ENCODE data around the gene PTH2.
A peak's percentile ranks its signal among the peaks of the same experiment; 100 is the strongest.
"Not testable (repeated sequence)": the region's sequence is repeated elsewhere in the genome, so short reads cannot be mapped to it uniquely, and the experiment has no call there.

Gene PTH2

GRCh38 chr19:49447485-49448431 is 24.5 kb upstream of the PTH2 start:
- DNase-seq, result no peak

GRCh38 chr19:49445997-49446396 is 22.8 kb upstream of the PTH2 start:
- DNase-seq, result no peak

GRCh38 chr19:49444100-49444700 is 21.0 kb upstream of the PTH2 start:
- not testable (repeated sequence) for DNase-seq

- peak; percentile 93 for DNase-seq
These were observed 20.3 kb upstream of the PTH2 start for GRCh38 chr19:49443366-49444099.

GRCh38 chr19:49442771-49443365 is 19.6 kb upstream of the PTH2 start:
- DNase-seq, result peak; percentile 37

GRCh38 chr19:49442354-49442753 is 19.1 kb upstream of the PTH2 start:
- no peak for DNase-seq

- DNase-seq, result no peak
These were observed 18.7 kb upstream of the PTH2 start for GRCh38 chr19:49441960-49442350.

GRCh38 chr19:49441210-49441959 is 18.1 kb upstream of the PTH2 start, which contains the start of gene SLC17A7:
TSS of gene SLC17A7 (minus strand) at chr19:49441527. CDS start at chr19:49441379, 148 bp downstream.
- DNase-seq, result no peak

- no peak for DNase-seq
These were observed 17.4 kb upstream of the PTH2 start for GRCh38 chr19:49440439-49441209.

- no peak for DNase-seq
These were observed 16.6 kb upstream of the PTH2 start for GRCh38 chr19:49439836-49440235.

GRCh38 chr19:49438261-49438660 is 15.0 kb upstream of the PTH2 start:
- no peak for DNase-seq

GRCh38 chr19:49437231-49437630 is 14.0 kb upstream of the PTH2 start:
- no peak for DNase-seq

- DNase-seq, result no peak
These were observed 13.3 kb upstream of the PTH2 start for GRCh38 chr19:49436381-49437017.

GRCh38 chr19:49435670-49436069 is 12.4 kb upstream of the PTH2 start:
- no peak for DNase-seq

GRCh38 chr19:49434907-49435583 is 11.8 kb upstream of the PTH2 start:
- no peak for DNase-seq

GRCh38 chr19:49433240-49433901 is 10.1 kb upstream of the PTH2 start:
- no peak for DNase-seq

GRCh38 chr19:49432141-49433073 is 9.2 kb upstream of the PTH2 start:
- DNase-seq, result no peak

GRCh38 chr19:49431330-49431749 is 8.1 kb upstream of the PTH2 start:
- DNase-seq, result no peak

All from NCI-H510A treated with DMSO at 0.1 percent for 48 hours (cell line).